GM06990 (cell line): ENCODE data around the gene CHST6.
"Not testable (repeated sequence)": the region's sequence is repeated elsewhere in the genome, so short reads cannot be mapped to it uniquely, and the experiment has no call there.

ENCODE experiments used
- DNase-seq: peaks from one replicate; pipeline ENCODE4 v3.0.0-alpha.2; 2011; ENCODE audit not compliant: insufficient read length; ENCODE audit errors: extremely low read depth
- H3K27me3 ChIP-seq: replicated peaks from 2 replicates; pipeline ENCODE4 v1.6.0; 2011; ENCODE audit warnings: low read length; ENCODE audit not compliant: control insufficient read depth, insufficient read depth
- H3K36me3 ChIP-seq: 2 replicates; pipeline ENCODE4 v1.5.1; 2011; ENCODE audit warnings: low read length; ENCODE audit not compliant: control insufficient read depth, insufficient read depth
- H3K4me3 ChIP-seq: replicated peaks from 2 replicates; pipeline ENCODE4 v1.5.1; 2011; ENCODE audit warnings: low read depth, mild to moderate bottlenecking, control low read depth, low read length
- CTCF ChIP-seq: IDR thresholded peaks from 2 replicates; pipeline ENCODE4 v1.5.1; 2011; ENCODE audit warnings: low read length, control low read depth, mild to moderate bottlenecking, inconsistent platforms; ENCODE audit not compliant: insufficient read depth, poor library complexity, severe bottlenecking

The CHST6 gene

GRCh38 chr16:75458439-75458838 is 36.8 kb downstream of the CHST6 start:
- TF ChIP-seq CTCF: no peak
- H3K4me3 ChIP-seq: no peak overlapping the region
- no peaks in the 10 kb centered on the region for H3K27me3 ChIP-seq
- peaks cover 2% of the 10 kb centered on the region for H3K36me3 ChIP-seq
- no peak for DNase-seq

- no peak for TF ChIP-seq CTCF
- DNase-seq: no peak
Observed at GRCh38 chr16:75458029-75458428, 37.2 kb downstream of the CHST6 start.

GRCh38 chr16:75457485-75458021 is 37.7 kb downstream of the CHST6 start:
- H3K4me3 ChIP-seq: no peak overlapping the region
- no peak for TF ChIP-seq CTCF
- peaks cover 2% of the 10 kb centered on the region for H3K36me3 ChIP-seq
- no peaks in the 10 kb centered on the region for H3K27me3 ChIP-seq
- no peak for DNase-seq

More at GRCh38 chr16:75458029-75458428, 37.2 kb downstream of the CHST6 start:
- Histone ChIP-seq H3K27me3 (no peaks in the 10 kb centered on the region), H3K36me3 (peaks cover 2% of the 10 kb centered on the region), H3K4me3 (no peak overlapping the region)

- Histone ChIP-seq H3K4me3 (no peak overlapping the region), H3K27me3 (no peaks in the 10 kb centered on the region), H3K36me3 (peaks cover 2% of the 10 kb centered on the region)
- no peak for DNase-seq
- TF ChIP-seq CTCF: no peak
Observed at GRCh38 chr16:75456971-75457370, 38.3 kb downstream of the CHST6 start.

GRCh38 chr16:75456486-75456885 is 38.8 kb downstream of the CHST6 start:
- not testable (repeated sequence) for H3K36me3 ChIP-seq, H3K4me3 ChIP-seq, DNase-seq, H3K27me3 ChIP-seq

- Histone ChIP-seq H3K36me3 (peaks cover 2% of the 10 kb centered on the region), H3K27me3 (no peaks in the 10 kb centered on the region)
- no peak for DNase-seq
Observed at GRCh38 chr16:75455677-75456076, 39.6 kb downstream of the CHST6 start.

More at GRCh38 chr16:75455677-75456076, 39.6 kb downstream of the CHST6 start:
- TF ChIP-seq CTCF: no peak
- no peak overlapping the region for H3K4me3 ChIP-seq
